Activated CD4-positive, alpha-beta T cell treated with anti-CD3 and anti-CD28 coated beads, Interleukin-2, Interleukin-6, amounts not matched to agents 100 ng/mL and 50 ng/mL, durations not matched to agents 16 hours and 8 hours (primary cell): ENCODE measurements around the gene CNOT10.
"Not testable (repeated sequence)": the region's sequence is repeated elsewhere in the genome, so short reads cannot be mapped to it uniquely, and the experiment has no call there.

Experiments
- DNase-seq: peaks from one replicate; pipeline ENCODE4 v3.0.0-alpha.2; 2020

Gene CNOT10, protein sequence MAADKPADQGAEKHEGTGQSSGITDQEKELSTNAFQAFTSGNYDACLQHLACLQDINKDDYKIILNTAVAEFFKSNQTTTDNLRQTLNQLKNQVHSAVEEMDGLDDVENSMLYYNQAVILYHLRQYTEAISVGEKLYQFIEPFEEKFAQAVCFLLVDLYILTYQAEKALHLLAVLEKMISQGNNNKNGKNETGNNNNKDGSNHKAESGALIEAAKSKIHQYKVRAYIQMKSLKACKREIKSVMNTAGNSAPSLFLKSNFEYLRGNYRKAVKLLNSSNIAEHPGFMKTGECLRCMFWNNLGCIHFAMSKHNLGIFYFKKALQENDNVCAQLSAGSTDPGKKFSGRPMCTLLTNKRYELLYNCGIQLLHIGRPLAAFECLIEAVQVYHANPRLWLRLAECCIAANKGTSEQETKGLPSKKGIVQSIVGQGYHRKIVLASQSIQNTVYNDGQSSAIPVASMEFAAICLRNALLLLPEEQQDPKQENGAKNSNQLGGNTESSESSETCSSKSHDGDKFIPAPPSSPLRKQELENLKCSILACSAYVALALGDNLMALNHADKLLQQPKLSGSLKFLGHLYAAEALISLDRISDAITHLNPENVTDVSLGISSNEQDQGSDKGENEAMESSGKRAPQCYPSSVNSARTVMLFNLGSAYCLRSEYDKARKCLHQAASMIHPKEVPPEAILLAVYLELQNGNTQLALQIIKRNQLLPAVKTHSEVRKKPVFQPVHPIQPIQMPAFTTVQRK

DNA sequence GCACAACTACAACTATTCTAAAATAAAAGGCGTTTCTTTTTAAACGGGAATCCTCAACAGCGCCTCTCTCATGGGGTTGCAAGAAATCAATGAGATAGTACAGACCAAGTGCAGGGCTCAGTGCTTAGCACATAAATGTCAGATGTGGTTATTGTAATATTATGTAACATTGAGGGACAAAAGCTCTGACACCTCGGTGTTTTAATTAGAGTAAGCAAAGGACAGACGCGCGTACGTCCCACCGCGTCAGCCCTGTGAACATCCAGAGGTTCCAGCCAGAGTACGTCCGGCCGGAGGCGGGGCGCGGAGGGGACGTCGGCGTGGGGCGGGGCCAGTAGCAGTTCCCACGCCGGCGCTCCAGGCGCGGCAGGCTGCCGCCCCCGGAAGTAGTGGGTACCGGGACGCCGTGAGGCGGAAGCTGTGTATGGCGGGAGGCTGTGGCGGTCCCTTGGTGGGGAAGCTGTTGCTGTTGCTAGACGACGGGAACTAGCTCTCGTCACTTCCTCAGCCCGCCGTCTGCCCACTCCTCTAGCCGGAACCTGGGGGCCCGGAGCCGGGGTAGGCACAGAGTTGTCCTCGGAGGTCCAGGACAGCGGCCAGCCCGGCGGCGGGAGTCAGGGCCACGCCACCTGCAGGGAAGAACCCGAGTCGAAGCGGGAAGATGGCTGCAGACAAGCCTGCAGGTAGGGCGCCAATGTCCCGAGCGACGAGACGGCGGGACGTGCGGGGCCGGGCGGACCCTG lies at the start of gene CNOT10:
Gene CNOT10, plus strand, starts transcription at position 389 of the 743 bp plus-strand sequence. Its CDS starts 273 bp downstream, at position 662.
- peak; percentile 98 for DNase-seq

GRCh38 chr3:32640939-32641338 lies 44.0 kb upstream of the CNOT10 start:
- no peak for DNase-seq

- no peak for DNase-seq
Observed at GRCh38 chr3:32641356-32641755, 43.6 kb upstream of the CNOT10 start.

DNA sequence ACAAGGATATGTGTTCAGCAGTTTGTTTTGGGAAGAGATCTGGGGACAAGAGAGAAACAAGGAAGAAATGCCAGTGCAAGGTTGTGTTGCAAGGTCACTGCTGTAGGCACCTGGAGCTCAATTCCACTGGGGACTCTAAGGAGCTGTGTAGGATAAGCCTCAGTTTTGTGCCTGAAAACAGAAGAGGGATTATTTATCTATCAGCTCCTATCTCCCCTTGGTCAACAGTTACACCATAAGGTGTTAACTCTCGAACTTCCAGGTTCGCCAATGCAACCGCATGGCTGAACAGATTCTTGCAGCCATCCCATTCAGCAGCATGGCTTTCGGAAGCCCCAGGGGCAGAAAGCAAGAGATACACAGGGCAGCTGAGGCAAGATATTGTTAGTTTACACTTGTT lies 41.6 kb upstream of the CNOT10 start:
- DNase-seq, result no peak

GRCh38 chr3:32643816-32644215 lies 41.2 kb upstream of the CNOT10 start:
- DNase-seq, result no peak

GRCh38 chr3:32644380-32644779 lies 40.6 kb upstream of the CNOT10 start:
- DNase-seq, result no peak

- DNase-seq, result no peak
Observed at GRCh38 chr3:32646761-32647160, 38.2 kb upstream of the CNOT10 start.

DNA sequence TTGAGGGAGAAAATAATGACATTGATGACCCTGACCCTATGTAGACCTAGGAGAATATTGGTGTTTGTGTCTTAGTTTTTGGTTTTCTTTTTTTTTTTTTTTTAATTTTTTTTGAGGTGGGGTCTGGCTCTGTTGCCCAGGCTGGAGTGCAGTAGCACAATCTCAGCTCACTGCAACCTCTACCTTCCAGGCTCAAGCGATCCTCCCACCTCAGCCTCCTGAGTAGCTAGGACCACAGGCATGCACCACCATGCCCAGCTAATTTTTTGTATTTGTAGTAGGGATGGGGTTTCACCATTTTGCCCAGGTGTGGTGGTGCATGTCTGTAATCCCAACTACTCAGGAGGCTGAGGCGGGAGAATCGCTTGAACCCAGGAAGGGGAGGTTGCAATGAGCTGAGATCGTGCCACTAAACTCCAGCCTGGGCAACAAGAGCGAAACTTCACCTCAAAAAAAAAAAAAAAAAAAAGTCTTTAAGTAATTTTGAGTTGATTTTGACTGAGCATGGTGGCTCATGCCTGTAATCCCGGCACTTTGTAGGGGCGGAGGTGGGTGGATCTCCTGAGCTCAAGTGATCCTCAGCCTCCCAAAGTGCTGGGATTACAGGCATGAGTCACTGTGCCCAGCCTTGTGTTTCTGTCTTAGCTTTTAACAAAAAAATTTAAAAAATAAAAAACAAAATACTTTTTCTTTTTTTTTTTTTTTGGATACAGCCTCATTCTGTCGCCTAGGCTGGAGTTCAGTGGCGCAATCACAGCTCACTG lies 32.5 kb upstream of the CNOT10 start:
- DNase-seq, result not testable (repeated sequence)

- no peak for DNase-seq
Observed at GRCh38 chr3:32655167-32655566, 29.8 kb upstream of the CNOT10 start.

DNA sequence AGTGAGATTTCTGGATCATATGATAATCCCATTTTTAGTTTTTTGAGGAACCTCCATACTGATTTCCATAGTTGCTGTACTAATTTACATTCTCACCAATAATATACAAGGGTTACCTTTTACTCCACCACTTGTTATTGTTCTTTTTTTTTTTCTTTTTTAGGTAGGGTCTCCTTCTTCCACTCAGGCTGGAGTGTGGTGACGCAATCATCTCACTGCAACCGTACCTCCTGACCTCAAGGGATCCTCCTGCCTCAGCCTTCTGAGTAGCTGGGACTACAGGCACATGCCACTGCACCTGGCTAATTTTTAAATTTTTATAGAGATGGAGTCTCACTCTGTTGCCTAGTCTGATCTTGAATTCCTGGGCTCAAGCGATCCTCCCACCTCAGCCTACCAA lies 24.4 kb upstream of the CNOT10 start:
- no peak for DNase-seq

GRCh38 chr3:32662647-32663046 lies 22.3 kb upstream of the CNOT10 start:
- no peak for DNase-seq

- DNase-seq, result peak; percentile 39
Observed at GRCh38 chr3:32664630-32665075, 20.3 kb upstream of the CNOT10 start.

DNA sequence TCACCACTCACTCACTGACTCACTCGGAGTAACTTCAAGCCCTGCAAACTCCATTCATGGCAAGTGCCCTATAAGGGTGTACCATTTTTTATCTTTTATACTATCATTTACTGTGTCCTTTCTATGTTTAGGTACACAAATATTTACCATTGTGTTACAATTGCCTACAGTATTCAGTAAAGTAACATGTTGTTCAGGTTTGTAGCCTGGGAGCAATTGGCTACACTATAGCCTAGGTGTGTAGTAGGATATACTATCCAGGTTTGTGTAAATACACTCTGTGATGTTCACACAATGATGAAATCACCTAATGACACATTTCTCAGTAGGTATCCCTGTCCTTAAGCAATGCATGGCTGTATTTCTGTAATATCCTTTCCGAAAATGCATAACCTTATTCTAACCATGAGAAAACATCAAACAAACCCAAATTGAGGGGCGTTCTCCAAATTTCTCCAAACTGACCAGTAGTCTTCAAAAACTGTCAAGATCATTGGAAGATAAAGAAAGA lies 17.9 kb upstream of the CNOT10 start:
- no peak for DNase-seq

- DNase-seq, result not testable (repeated sequence)
Observed at GRCh38 chr3:32669226-32669625, 15.8 kb upstream of the CNOT10 start.

GRCh38 chr3:32673730-32674129 lies 11.3 kb upstream of the CNOT10 start:
- DNase-seq, result not testable (repeated sequence)

- DNase-seq, result no peak
Observed at GRCh38 chr3:32675164-32675563, 9.8 kb upstream of the CNOT10 start.

GRCh38 chr3:32675650-32676049 lies 9.3 kb upstream of the CNOT10 start:
- DNase-seq, result no peak

DNA sequence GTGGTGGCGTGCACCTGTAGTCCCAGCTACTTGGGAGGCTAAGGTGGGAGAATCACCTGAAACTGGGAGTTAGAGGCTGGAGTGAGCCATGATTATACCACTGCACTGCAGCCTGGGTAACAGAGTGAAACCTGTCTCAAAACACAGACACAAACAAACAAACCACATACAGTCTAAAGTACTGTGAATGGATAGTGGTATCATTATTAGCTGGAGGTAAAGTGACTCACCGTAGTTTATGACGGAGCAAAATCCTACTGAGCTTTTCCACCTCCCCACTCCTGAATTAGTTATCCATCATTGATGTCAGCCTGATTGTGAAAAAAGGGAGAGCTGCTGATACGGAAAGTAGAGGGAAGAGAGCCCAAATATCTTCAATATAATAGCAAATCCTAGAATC lies 3.2 kb upstream of the CNOT10 start:
- peak; percentile 20 for DNase-seq

DNA sequence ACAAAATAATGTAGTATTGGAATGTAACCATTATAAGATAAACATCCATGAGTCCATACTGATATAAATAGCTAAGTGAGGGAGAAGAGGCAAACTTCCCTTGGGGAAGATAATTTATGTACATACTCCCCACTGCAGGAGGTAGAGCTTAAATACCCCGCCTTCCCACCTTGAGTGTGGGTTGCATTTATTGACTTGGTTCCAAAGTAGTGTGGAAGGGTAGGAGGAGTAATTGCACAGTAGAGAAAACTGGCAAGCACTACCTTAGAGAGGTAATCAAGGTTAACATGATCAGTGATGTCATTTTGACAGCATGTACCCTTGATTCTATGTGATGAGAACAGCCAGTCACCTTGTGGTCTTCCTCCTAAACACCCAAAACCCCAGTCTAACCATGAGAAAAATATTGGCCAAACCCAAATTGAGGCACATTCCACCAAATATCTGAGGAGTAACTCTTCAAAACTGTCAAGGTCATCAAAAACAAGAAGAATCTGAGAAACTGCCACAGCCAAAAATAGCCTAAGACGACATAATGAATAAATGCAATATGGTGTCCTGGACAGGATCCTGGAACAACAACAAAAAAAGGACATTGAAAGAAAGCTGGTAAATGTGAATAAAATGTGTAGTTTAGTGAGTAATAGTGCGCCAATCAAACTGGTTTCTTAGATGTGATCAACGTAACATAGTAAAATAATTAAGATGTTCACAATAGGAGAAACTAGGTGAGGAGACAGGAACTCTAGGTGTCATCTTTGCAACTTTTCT lies 774 bp upstream of the CNOT10 start:
- no peak for DNase-seq

- DNase-seq, result no peak
Observed at GRCh38 chr3:32685543-32686185, 676 bp downstream of the CNOT10 start.

- peak; percentile 7 for DNase-seq
Observed at GRCh38 chr3:32686713-32687112, 1.7 kb downstream of the CNOT10 start.
